Measurements from ENCODE around the gene FBXO5. TPM values are rescaled to one million over a fixed set of nuclear protein-coding genes. Genes with fewer than 3 reads are reported as not detected.

The FBXO5 gene
- total and polyA plus RNA-seq, 2 experiments from 2014 or later = 49.6 to 51.2 TPM

DNA sequence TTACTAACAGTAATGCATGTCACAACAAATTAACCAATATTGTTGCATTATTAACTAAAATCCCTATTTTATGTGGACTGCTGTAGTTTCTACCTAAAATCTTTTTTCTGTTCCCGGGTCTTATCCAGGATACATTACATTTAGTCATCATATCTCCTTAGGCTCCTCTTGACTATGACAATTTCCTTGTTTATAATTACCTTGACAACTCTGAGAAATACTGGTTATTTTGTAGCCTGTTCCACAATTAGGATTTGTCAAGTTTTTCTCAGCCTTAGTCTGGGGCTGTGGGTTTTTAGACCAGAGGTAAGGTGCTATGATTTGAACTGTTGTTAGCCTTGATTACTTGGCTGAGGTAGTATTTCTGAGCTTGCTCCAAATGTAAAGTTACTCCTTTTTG lies 3.7 kb downstream of the FBXO5 start:
- peak overlapping the region; percentile 97; the same call in 1 of the 2 replicates for H3K4me3 ChIP-seq
- peaks cover 91% of the 10 kb centered on the region for H3K79me2 ChIP-seq (replicated peaks; ENCODE audit: insufficient read depth)
- H3K27ac ChIP-seq (ENCODE audit: low read depth) = no peak overlapping the region
- peak overlapping the region; percentile 52 for H3K4me3 Mint-ChIP-seq
- no peak for DNase-seq (ENCODE audit: low spot score)
- peaks cover 9% of the 10 kb centered on the region for H3K27me3 Mint-ChIP-seq (ENCODE audit: insufficient read depth, low read depth, poor library complexity)
- peaks cover 52% of the 10 kb centered on the region for H3K36me3 Mint-ChIP-seq (ENCODE audit: low read depth)
- peaks cover 32% of the 10 kb centered on the region for H3K36me3 ChIP-seq (ENCODE audit: insufficient read depth)
- H3K4me2 ChIP-seq = peak overlapping the region; percentile 78
- H4K20me1 ChIP-seq (replicated peaks; ENCODE audit: insufficient read depth) = peaks cover 67% of the 10 kb centered on the region
- H3K9me3 Mint-ChIP-seq = no peaks in the 10 kb centered on the region
- peaks cover 38% of the 10 kb centered on the region for H3K4me1 ChIP-seq (ENCODE audit: insufficient read depth)
- H3K27ac Mint-ChIP-seq = no peak overlapping the region
- H3K9me2 ChIP-seq (ENCODE audit: insufficient read depth) = no peaks in the 10 kb centered on the region
- TF ChIP-seq, protein P1, sequence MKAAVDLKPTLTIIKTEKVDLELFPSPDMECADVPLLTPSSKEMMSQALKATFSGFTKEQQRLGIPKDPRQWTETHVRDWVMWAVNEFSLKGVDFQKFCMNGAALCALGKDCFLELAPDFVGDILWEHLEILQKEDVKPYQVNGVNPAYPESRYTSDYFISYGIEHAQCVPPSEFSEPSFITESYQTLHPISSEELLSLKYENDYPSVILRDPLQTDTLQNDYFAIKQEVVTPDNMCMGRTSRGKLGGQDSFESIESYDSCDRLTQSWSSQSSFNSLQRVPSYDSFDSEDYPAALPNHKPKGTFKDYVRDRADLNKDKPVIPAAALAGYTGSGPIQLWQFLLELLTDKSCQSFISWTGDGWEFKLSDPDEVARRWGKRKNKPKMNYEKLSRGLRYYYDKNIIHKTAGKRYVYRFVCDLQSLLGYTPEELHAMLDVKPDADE (IDR thresholded peaks at IDR 0.05) = no peak
- no peak for TF ChIP-seq EZH2 (IDR thresholded peaks at IDR 0.05; ENCODE audit: low read depth, unreplicated experiment)
- no peak for TF ChIP-seq EZH2phosphoT487 (IDR thresholded peaks at IDR 0.05; ENCODE audit: unreplicated experiment)
- no peak for TF ChIP-seq ZNF331 (CRISPR knock-in tag; IDR thresholded peaks at IDR 0.05; ENCODE audit: low read depth)
- no peak for TF ChIP-seq JUNB (IDR thresholded peaks at IDR 0.05; ENCODE audit: unreplicated experiment)
- no peak for TF ChIP-seq CREB1 (CRISPR knock-in tag; IDR thresholded peaks at IDR 0.05; ENCODE audit: low read depth)
- no peak for TF ChIP-seq STAT1 (IDR thresholded peaks at IDR 0.05; ENCODE audit: unreplicated experiment)
- no peak for TF ChIP-seq NANOG (IDR thresholded peaks at IDR 0.05; ENCODE audit: borderline replicate concordance)
- TF ChIP-seq, protein P2, sequence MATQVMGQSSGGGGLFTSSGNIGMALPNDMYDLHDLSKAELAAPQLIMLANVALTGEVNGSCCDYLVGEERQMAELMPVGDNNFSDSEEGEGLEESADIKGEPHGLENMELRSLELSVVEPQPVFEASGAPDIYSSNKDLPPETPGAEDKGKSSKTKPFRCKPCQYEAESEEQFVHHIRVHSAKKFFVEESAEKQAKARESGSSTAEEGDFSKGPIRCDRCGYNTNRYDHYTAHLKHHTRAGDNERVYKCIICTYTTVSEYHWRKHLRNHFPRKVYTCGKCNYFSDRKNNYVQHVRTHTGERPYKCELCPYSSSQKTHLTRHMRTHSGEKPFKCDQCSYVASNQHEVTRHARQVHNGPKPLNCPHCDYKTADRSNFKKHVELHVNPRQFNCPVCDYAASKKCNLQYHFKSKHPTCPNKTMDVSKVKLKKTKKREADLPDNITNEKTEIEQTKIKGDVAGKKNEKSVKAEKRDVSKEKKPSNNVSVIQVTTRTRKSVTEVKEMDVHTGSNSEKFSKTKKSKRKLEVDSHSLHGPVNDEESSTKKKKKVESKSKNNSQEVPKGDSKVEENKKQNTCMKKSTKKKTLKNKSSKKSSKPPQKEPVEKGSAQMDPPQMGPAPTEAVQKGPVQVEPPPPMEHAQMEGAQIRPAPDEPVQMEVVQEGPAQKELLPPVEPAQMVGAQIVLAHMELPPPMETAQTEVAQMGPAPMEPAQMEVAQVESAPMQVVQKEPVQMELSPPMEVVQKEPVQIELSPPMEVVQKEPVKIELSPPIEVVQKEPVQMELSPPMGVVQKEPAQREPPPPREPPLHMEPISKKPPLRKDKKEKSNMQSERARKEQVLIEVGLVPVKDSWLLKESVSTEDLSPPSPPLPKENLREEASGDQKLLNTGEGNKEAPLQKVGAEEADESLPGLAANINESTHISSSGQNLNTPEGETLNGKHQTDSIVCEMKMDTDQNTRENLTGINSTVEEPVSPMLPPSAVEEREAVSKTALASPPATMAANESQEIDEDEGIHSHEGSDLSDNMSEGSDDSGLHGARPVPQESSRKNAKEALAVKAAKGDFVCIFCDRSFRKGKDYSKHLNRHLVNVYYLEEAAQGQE (IDR thresholded peaks at IDR 0.05; ENCODE audit: unreplicated experiment) = no peak
- TF ChIP-seq POLR2AphosphoS5 (IDR thresholded peaks at IDR 0.05; ENCODE audit: low read depth) = no peak
- TF ChIP-seq, protein P3, sequence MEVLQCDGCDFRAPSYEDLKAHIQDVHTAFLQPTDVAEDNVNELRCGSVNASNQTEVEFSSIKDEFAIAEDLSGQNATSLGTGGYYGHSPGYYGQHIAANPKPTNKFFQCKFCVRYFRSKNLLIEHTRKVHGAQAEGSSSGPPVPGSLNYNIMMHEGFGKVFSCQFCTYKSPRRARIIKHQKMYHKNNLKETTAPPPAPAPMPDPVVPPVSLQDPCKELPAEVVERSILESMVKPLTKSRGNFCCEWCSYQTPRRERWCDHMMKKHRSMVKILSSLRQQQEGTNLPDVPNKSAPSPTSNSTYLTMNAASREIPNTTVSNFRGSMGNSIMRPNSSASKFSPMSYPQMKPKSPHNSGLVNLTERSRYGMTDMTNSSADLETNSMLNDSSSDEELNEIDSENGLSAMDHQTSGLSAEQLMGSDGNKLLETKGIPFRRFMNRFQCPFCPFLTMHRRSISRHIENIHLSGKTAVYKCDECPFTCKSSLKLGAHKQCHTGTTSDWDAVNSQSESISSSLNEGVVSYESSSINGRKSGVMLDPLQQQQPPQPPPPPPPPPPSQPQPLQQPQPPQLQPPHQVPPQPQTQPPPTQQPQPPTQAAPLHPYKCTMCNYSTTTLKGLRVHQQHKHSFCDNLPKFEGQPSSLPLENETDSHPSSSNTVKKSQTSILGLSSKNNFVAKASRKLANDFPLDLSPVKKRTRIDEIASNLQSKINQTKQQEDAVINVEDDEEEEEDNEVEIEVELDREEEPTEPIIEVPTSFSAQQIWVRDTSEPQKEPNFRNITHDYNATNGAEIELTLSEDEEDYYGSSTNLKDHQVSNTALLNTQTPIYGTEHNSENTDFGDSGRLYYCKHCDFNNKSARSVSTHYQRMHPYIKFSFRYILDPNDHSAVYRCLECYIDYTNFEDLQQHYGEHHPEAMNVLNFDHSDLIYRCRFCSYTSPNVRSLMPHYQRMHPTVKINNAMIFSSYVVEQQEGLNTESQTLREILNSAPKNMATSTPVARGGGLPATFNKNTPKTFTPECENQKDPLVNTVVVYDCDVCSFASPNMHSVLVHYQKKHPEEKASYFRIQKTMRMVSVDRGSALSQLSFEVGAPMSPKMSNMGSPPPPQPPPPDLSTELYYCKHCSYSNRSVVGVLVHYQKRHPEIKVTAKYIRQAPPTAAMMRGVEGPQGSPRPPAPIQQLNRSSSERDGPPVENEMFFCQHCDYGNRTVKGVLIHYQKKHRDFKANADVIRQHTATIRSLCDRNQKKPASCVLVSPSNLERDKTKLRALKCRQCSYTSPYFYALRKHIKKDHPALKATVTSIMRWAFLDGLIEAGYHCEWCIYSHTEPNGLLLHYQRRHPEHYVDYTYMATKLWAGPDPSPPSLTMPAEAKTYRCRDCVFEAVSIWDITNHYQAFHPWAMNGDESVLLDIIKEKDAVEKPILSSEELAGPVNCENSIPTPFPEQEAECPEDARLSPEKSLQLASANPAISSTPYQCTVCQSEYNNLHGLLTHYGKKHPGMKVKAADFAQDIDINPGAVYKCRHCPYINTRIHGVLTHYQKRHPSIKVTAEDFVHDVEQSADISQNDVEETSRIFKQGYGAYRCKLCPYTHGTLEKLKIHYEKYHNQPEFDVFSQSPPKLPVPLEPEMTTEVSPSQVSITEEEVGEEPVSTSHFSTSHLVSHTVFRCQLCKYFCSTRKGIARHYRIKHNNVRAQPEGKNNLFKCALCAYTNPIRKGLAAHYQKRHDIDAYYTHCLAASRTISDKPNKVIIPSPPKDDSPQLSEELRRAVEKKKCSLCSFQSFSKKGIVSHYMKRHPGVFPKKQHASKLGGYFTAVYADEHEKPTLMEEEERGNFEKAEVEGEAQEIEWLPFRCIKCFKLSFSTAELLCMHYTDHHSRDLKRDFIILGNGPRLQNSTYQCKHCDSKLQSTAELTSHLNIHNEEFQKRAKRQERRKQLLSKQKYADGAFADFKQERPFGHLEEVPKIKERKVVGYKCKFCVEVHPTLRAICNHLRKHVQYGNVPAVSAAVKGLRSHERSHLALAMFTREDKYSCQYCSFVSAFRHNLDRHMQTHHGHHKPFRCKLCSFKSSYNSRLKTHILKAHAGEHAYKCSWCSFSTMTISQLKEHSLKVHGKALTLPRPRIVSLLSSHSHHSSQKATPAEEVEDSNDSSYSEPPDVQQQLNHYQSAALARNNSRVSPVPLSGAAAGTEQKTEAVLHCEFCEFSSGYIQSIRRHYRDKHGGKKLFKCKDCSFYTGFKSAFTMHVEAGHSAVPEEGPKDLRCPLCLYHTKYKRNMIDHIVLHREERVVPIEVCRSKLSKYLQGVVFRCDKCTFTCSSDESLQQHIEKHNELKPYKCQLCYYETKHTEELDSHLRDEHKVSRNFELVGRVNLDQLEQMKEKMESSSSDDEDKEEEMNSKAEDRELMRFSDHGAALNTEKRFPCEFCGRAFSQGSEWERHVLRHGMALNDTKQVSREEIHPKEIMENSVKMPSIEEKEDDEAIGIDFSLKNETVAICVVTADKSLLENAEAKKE (CRISPR knock-in tag; IDR thresholded peaks at IDR 0.05) = no peak
- no peak for TF ChIP-seq ZNF114 (CRISPR knock-in tag; IDR thresholded peaks at IDR 0.05)
- TF ChIP-seq CTCF (conservative IDR thresholded peaks at IDR 0.05; ENCODE audit: low read depth in 2 of 2) = no peak
- ATAC-seq = no peak
- H3F3A ChIP-seq (replicated peaks; ENCODE audit: low read depth) = no peaks in the 10 kb centered on the region
- peaks cover 46% of the 10 kb centered on the region for H3K4me1 Mint-ChIP-seq
- no peak overlapping the region for H2AFZ ChIP-seq
- no peaks in the 10 kb centered on the region for H3K27me3 ChIP-seq (ENCODE audit: insufficient read depth)
